Measurements from ENCODE around the gene GLIS1. TPM values are rescaled to one million over a fixed set of nuclear protein-coding genes. Genes with fewer than 3 reads are reported as not detected.

Gene GLIS1
- total RNA-seq, 1 donor from 2014 or later: not detected

- no peak for DNase-seq (ENCODE audit: low read depth in 2 of 2)
These were observed 143.1 kb downstream of the GLIS1 start for GRCh38 chr1:53595906-53596305.

- no peak for DNase-seq (ENCODE audit: low read depth in 2 of 2)
These were observed 144.4 kb downstream of the GLIS1 start for GRCh38 chr1:53594391-53595180.

- peak; percentile 20 to 34 for DNase-seq (ENCODE audit: low read depth in 2 of 2)
These were observed 145.1 kb downstream of the GLIS1 start for GRCh38 chr1:53593758-53594380.

GRCh38 chr1:53592985-53593757 lies 145.8 kb downstream of the GLIS1 start:
- no peak for DNase-seq (ENCODE audit: low read depth in 2 of 2)

- no peak for DNase-seq (ENCODE audit: low read depth in 2 of 2)
These were observed 146.4 kb downstream of the GLIS1 start for GRCh38 chr1:53592521-53592982.

GRCh38 chr1:53591924-53592323 lies 147.0 kb downstream of the GLIS1 start:
- no peak for DNase-seq (ENCODE audit: low read depth in 2 of 2)

GRCh38 chr1:53590531-53591515 lies 148.1 kb downstream of the GLIS1 start:
- no peak for DNase-seq (ENCODE audit: low read depth in 2 of 2)

GRCh38 chr1:53590104-53590503 lies 148.9 kb downstream of the GLIS1 start:
- no peak for DNase-seq (ENCODE audit: low read depth in 2 of 2)

- DNase-seq (ENCODE audit: low read depth in 2 of 2): no peak
These were observed 149.7 kb downstream of the GLIS1 start for GRCh38 chr1:53589043-53589887.

GRCh38 chr1:53588053-53588779 lies 150.7 kb downstream of the GLIS1 start:
- no peak for DNase-seq (ENCODE audit: low read depth in 2 of 2)

GRCh38 chr1:53587252-53587988 lies 151.5 kb downstream of the GLIS1 start:
- DNase-seq (ENCODE audit: low read depth in 2 of 2): no peak

GRCh38 chr1:53586765-53587164 lies 152.2 kb downstream of the GLIS1 start:
- DNase-seq (ENCODE audit: low read depth in 2 of 2): no peak

GRCh38 chr1:53585565-53585964 lies 153.4 kb downstream of the GLIS1 start:
- no peak for DNase-seq (ENCODE audit: low read depth in 2 of 2)

- peak in 1 of 2 donors; percentile 51 for DNase-seq (ENCODE audit: low read depth in 2 of 2)
These were observed 153.8 kb downstream of the GLIS1 start for GRCh38 chr1:53585129-53585528.

GRCh38 chr1:53584777-53585107 lies 154.2 kb downstream of the GLIS1 start:
- DNase-seq (ENCODE audit: low read depth in 2 of 2): no peak

- DNase-seq (ENCODE audit: low read depth in 2 of 2): no peak
These were observed 154.8 kb downstream of the GLIS1 start for GRCh38 chr1:53583868-53584776.

- no peak for DNase-seq (ENCODE audit: low read depth in 2 of 2)
These were observed 155.7 kb downstream of the GLIS1 start for GRCh38 chr1:53583021-53583867.
